ENCODE results near the gene TTYH3. TPM values are rescaled to one million over a fixed set of nuclear protein-coding genes. Genes with fewer than 3 reads are reported as not detected.

The TTYH3 gene
- total RNA-seq, 1 experiment from 2014 or later = 25.0 TPM

- CTCF ChIA-PET = no interaction called here
- H4K20me1 ChIP-seq (ENCODE audit: low read length) = no peaks in the 10 kb centered on the region
- POLR2A ChIA-PET (ENCODE audit: unreplicated experiment) = no interaction called here
- intact Hi-C loops (cut with micrococcal nuclease) = no loop called here
- no TSS peak for BruUV-seq (replicated peaks)
- no peaks in the 10 kb centered on the region for H3K9me2 ChIP-seq (replicated peaks; ENCODE audit: low read length)
- H3K9ac ChIP-seq (ENCODE audit: low read length) = no peak overlapping the region
- TF ChIP-seq EZH2 (IDR thresholded peaks at IDR 0.05; ENCODE audit: low read length, unreplicated experiment) (no peak), EZH2phosphoT487 (IDR thresholded peaks at IDR 0.05; ENCODE audit: borderline replicate concordance, low read length) (no peak), CTCF (conservative IDR thresholded peaks at IDR 0.05; ENCODE audit: low read depth, low read length) (no peak)
- H2AFZ ChIP-seq (ENCODE audit: low read length) = no peak overlapping the region
- no peaks in the 10 kb centered on the region for H3K27me3 ChIP-seq (ENCODE audit: low read length)
- no peaks in the 10 kb centered on the region for H3K79me2 ChIP-seq (ENCODE audit: low read length)
- DNase-seq (no peak), ATAC-seq (no peak)
- H3K4me2 ChIP-seq (ENCODE audit: low read length) = no peak overlapping the region
- H3K4me3 ChIP-seq (ENCODE audit: low read length) = no peak overlapping the region
- 0 out of 2 replicates have a peak, but pooled peaks cover 5% of the 10 kb centered on the region for H3K36me3 ChIP-seq (ENCODE audit: low read depth, low read length)
- no peaks in the 10 kb centered on the region for H3F3A ChIP-seq (ENCODE audit: low read length, unreplicated experiment)
- H3K27ac ChIP-seq (ENCODE audit: low read length) = no peak overlapping the region
- H3K4me1 ChIP-seq (ENCODE audit: insufficient read depth, low read length) = peaks cover 12% of the 10 kb centered on the region
- H3K9me3 ChIP-seq (ENCODE audit: low read length) = no peaks in the 10 kb centered on the region
Measured at GRCh38 chr7:2598154-2598823, 33.5 kb upstream of the TTYH3 start.

- no TSS peak for BruUV-seq (replicated peaks)
- no peaks in the 10 kb centered on the region for H3K9me3 ChIP-seq (ENCODE audit: low read length)
- DNase-seq (no peak), ATAC-seq (no peak)
- H3K9ac ChIP-seq (ENCODE audit: low read length) = no peak overlapping the region
- no peak overlapping the region for H3K4me3 ChIP-seq (ENCODE audit: low read length)
- H3K27me3 ChIP-seq (ENCODE audit: low read length) = no peaks in the 10 kb centered on the region
- H4K20me1 ChIP-seq (ENCODE audit: low read length) = no peaks in the 10 kb centered on the region
- POLR2A ChIA-PET (ENCODE audit: unreplicated experiment) = no interaction called here
- no peak for TF ChIP-seq CTCF (conservative IDR thresholded peaks at IDR 0.05; ENCODE audit: low read depth, low read length)
- no peak for TF ChIP-seq EZH2 (IDR thresholded peaks at IDR 0.05; ENCODE audit: low read length, unreplicated experiment)
- no peak for TF ChIP-seq EZH2phosphoT487 (IDR thresholded peaks at IDR 0.05; ENCODE audit: borderline replicate concordance, low read length)
- peaks cover 12% of the 10 kb centered on the region for H3K4me1 ChIP-seq (ENCODE audit: insufficient read depth, low read length)
- no peaks in the 10 kb centered on the region for H3F3A ChIP-seq (ENCODE audit: low read length, unreplicated experiment)
- CTCF ChIA-PET = no interaction called here
- H3K27ac ChIP-seq (ENCODE audit: low read length) = no peak overlapping the region
- no peaks in the 10 kb centered on the region for H3K9me2 ChIP-seq (replicated peaks; ENCODE audit: low read length)
- intact Hi-C loops (cut with micrococcal nuclease) = no loop called here
- H3K36me3 ChIP-seq (ENCODE audit: low read depth, low read length) = 0 out of 2 replicates have a peak, but pooled peaks cover 5% of the 10 kb centered on the region
- no peaks in the 10 kb centered on the region for H3K79me2 ChIP-seq (ENCODE audit: low read length)
- no peak overlapping the region for H3K4me2 ChIP-seq (ENCODE audit: low read length)
- H2AFZ ChIP-seq (ENCODE audit: low read length) = no peak overlapping the region
Measured at GRCh38 chr7:2601065-2601464, 30.7 kb upstream of the TTYH3 start.

GRCh38 chr7:2601907-2602306, 29.9 kb upstream of the TTYH3 start:
- 0 out of 2 replicates have a peak, but pooled peaks cover 5% of the 10 kb centered on the region for H3K36me3 ChIP-seq (ENCODE audit: low read depth, low read length)
- no TSS peak for BruUV-seq (replicated peaks)
- TF ChIP-seq CTCF (conservative IDR thresholded peaks at IDR 0.05; ENCODE audit: low read depth, low read length) (no peak), EZH2phosphoT487 (IDR thresholded peaks at IDR 0.05; ENCODE audit: borderline replicate concordance, low read length) (no peak), EZH2 (IDR thresholded peaks at IDR 0.05; ENCODE audit: low read length, unreplicated experiment) (no peak)

More at GRCh38 chr7:2601907-2602306, 29.9 kb upstream of the TTYH3 start:
- Histone ChIP-seq H3K79me2 (ENCODE audit: low read length) (no peaks in the 10 kb centered on the region), H3F3A (ENCODE audit: low read length, unreplicated experiment) (no peaks in the 10 kb centered on the region), H4K20me1 (ENCODE audit: low read length) (no peaks in the 10 kb centered on the region), H3K9ac (ENCODE audit: low read length) (no peak overlapping the region), H3K9me2 (replicated peaks; ENCODE audit: low read length) (no peaks in the 10 kb centered on the region), H3K27me3 (ENCODE audit: low read length) (no peaks in the 10 kb centered on the region), H3K4me3 (ENCODE audit: low read length) (no peak overlapping the region), H3K4me1 (ENCODE audit: insufficient read depth, low read length) (peaks cover 12% of the 10 kb centered on the region), H3K9me3 (ENCODE audit: low read length) (no peaks in the 10 kb centered on the region), H3K27ac (ENCODE audit: low read length) (no peak overlapping the region), H2AFZ (ENCODE audit: low read length) (no peak overlapping the region), H3K4me2 (ENCODE audit: low read length) (no peak overlapping the region)
- ATAC-seq = no peak
- intact Hi-C loops (cut with micrococcal nuclease) = no loop called here
- ChIA-PET CTCF (no interaction called here), POLR2A (ENCODE audit: unreplicated experiment) (no interaction called here)
- no peak for DNase-seq
